Glomerular visceral epithelial cell (primary cell): ENCODE results near the gene PALD1.
"Not testable (repeated sequence)": the region's sequence is repeated elsewhere in the genome, so short reads cannot be mapped to it uniquely, and the experiment has no call there.

Experiments used
- DNase-seq: peaks from one replicate; pipeline ENCODE4 v3.0.0-alpha.2; 2016; ENCODE audit errors: extremely low spot score

The PALD1 gene

GRCh38 chr10:70481831-70482530 is 3.4 kb downstream of the PALD1 start:
- no peak for DNase-seq

GRCh38 chr10:70482982-70483760 is 4.6 kb downstream of the PALD1 start:
- DNase-seq, result no peak

GRCh38 chr10:70483872-70484271 is 5.3 kb downstream of the PALD1 start:
- not testable (repeated sequence) for DNase-seq

GRCh38 chr10:70487824-70488223 is 9.3 kb downstream of the PALD1 start:
- no peak for DNase-seq

GRCh38 chr10:70490142-70490541 is 11.6 kb downstream of the PALD1 start:
- DNase-seq, result no peak

- no peak for DNase-seq
These were observed 13.0 kb downstream of the PALD1 start for GRCh38 chr10:70491614-70492013.

GRCh38 chr10:70492786-70493659 is 14.5 kb downstream of the PALD1 start:
- peak; percentile 9 for DNase-seq

GRCh38 chr10:70493660-70494234 is 15.2 kb downstream of the PALD1 start:
- DNase-seq, result no peak

GRCh38 chr10:70494536-70494935 is 16.0 kb downstream of the PALD1 start:
- no peak for DNase-seq

GRCh38 chr10:70494966-70495365 is 16.4 kb downstream of the PALD1 start:
- no peak for DNase-seq

- no peak for DNase-seq
These were observed 17.2 kb downstream of the PALD1 start for GRCh38 chr10:70495691-70496261.

GRCh38 chr10:70496341-70497119 is 18.0 kb downstream of the PALD1 start:
- no peak for DNase-seq

GRCh38 chr10:70497120-70497545 is 18.6 kb downstream of the PALD1 start:
- no peak for DNase-seq

GRCh38 chr10:70498970-70499835 is 20.6 kb downstream of the PALD1 start:
- DNase-seq, result no peak

GRCh38 chr10:70499836-70500167 is 21.2 kb downstream of the PALD1 start:
- no peak for DNase-seq

GRCh38 chr10:70500368-70500767 is 21.8 kb downstream of the PALD1 start:
- no peak for DNase-seq

GRCh38 chr10:70500812-70501301 is 22.3 kb downstream of the PALD1 start:
- DNase-seq, result no peak

- no peak for DNase-seq
These were observed 23.8 kb downstream of the PALD1 start for GRCh38 chr10:70502406-70502805.

GRCh38 chr10:70503776-70504175 is 25.2 kb downstream of the PALD1 start:
- DNase-seq, result no peak
